NCI-H82 treated with DMSO at 0.1 percent for 48 hours (cell line): ENCODE data around the gene TTC7B.

Experiments used
- DNase-seq: peaks from one replicate; lab custom pipeline; 2025; ENCODE audit not compliant: unreplicated experiment; lab: John Stamatoyannopoulos, UW

TTC7B gene

GRCh38 chr14:90715495-90715894, 100.7 kb downstream of the TTC7B start:
- no peak for DNase-seq

GRCh38 chr14:90714811-90715210, 101.4 kb downstream of the TTC7B start:
- no peak for DNase-seq

GRCh38 chr14:90704738-90705392, 111.4 kb downstream of the TTC7B start:
- no peak for DNase-seq

- no peak for DNase-seq
These were observed 112.1 kb downstream of the TTC7B start for GRCh38 chr14:90703841-90704737.

- DNase-seq = no peak
These were observed 115.1 kb downstream of the TTC7B start for GRCh38 chr14:90700933-90701776.

- no peak for DNase-seq
These were observed 117.2 kb downstream of the TTC7B start for GRCh38 chr14:90699016-90699415.

- no peak for DNase-seq
These were observed 117.8 kb downstream of the TTC7B start for GRCh38 chr14:90698379-90698869.

- DNase-seq = peak; percentile 1
These were observed 118.5 kb downstream of the TTC7B start for GRCh38 chr14:90697577-90698206.

GRCh38 chr14:90697132-90697531, 119.1 kb downstream of the TTC7B start:
- DNase-seq = no peak

GRCh38 chr14:90696720-90697119, 119.5 kb downstream of the TTC7B start:
- no peak for DNase-seq

GRCh38 chr14:90695997-90696660, 120.1 kb downstream of the TTC7B start:
- no peak for DNase-seq

GRCh38 chr14:90693413-90693812, 122.8 kb downstream of the TTC7B start:
- DNase-seq = no peak

GRCh38 chr14:90692826-90693225, 123.4 kb downstream of the TTC7B start:
- DNase-seq = no peak

- DNase-seq = no peak
These were observed 124.2 kb downstream of the TTC7B start for GRCh38 chr14:90692061-90692460.

GRCh38 chr14:90691627-90692026, 124.6 kb downstream of the TTC7B start:
- DNase-seq = no peak

GRCh38 chr14:90687680-90688079, 128.6 kb downstream of the TTC7B start:
- DNase-seq = no peak

- no peak for DNase-seq
These were observed 133.6 kb downstream of the TTC7B start for GRCh38 chr14:90682615-90683014.

- DNase-seq = no peak
These were observed 134.3 kb downstream of the TTC7B start for GRCh38 chr14:90681929-90682328.

- no peak for DNase-seq
These were observed 137.3 kb downstream of the TTC7B start for GRCh38 chr14:90678846-90679362.

GRCh38 chr14:90678420-90678819, 137.8 kb downstream of the TTC7B start:
- no peak for DNase-seq
